WTC11 (cell line): Measurements from ENCODE around the gene ARHGAP15. TPM values are rescaled to one million over a fixed set of nuclear protein-coding genes. Genes with fewer than 3 reads are reported as not detected.

ENCODE experiments used
- ATAC-seq: fragments of 200-7000 bp; cut with Tn5 transposase; 2 replicates; pipeline ENCODE4 v1.10.0; 2021; ENCODE audit warnings: mild to moderate bottlenecking, moderate library complexity
- CTCF ChIA-PET: fragments of 300-600 bp; sonication (Branson Sonifier 250); formaldehyde crosslinking; loops from one replicate; lab custom pipeline; 2021; ENCODE audit warnings: antibody characterized with exemption; lab: Charles Lee
- POLR2A ChIA-PET: fragments of 350-600 bp; sonication (Branson Sonifier 250); formaldehyde crosslinking; loops from one replicate; lab custom pipeline; 2021; ENCODE audit warnings: antibody characterized with exemption; lab: Charles Lee
- DNase-seq: peaks from one replicate; pipeline ENCODE4 v3.0.0; 2021; ENCODE audit warnings: low spot score
- H3K27ac Mint-ChIP-seq: 2 replicates; pipeline ENCODE4 v1.8.0; 2021; ENCODE audit warnings: mixed read lengths
- H3K27me3 Mint-ChIP-seq: 2 replicates; pipeline ENCODE4 v1.8.0; 2021; ENCODE audit warnings: low read depth, mild to moderate bottlenecking, moderate library complexity, mixed read lengths
- H3K36me3 Mint-ChIP-seq: 2 replicates; pipeline ENCODE4 v1.8.0; 2021; ENCODE audit warnings: mixed read lengths
- H3K4me1 Mint-ChIP-seq: 2 replicates; pipeline ENCODE4 v1.8.0; 2022; ENCODE audit warnings: mixed read lengths
- H3K4me3 Mint-ChIP-seq: 2 replicates; pipeline ENCODE4 v1.8.0; 2021; ENCODE audit warnings: mild to moderate bottlenecking, moderate library complexity, mixed read lengths
- H3K9me3 Mint-ChIP-seq: 2 replicates; pipeline ENCODE4 v1.8.0; 2021; ENCODE audit warnings: mixed read lengths
- ATF1 ChIP-seq: sonication (generic); formaldehyde crosslinking; IDR thresholded peaks from 2 replicates; pipeline ENCODE4 v1.8.1; 2023; ENCODE audit warnings: mild to moderate bottlenecking, moderate library complexity, missing genetic modification reagents
- CBFB ChIP-seq: sonication (generic); formaldehyde crosslinking; IDR thresholded peaks from 2 replicates; pipeline ENCODE4 v1.8.1; 2022; ENCODE audit warnings: mild to moderate bottlenecking, low read depth, missing genetic modification reagents
- CREM ChIP-seq: sonication (generic); formaldehyde crosslinking; IDR thresholded peaks from 2 replicates; pipeline ENCODE4 v1.8.1; 2022; ENCODE audit warnings: mild to moderate bottlenecking, missing genetic modification reagents, moderate library complexity
- EMX1 ChIP-seq: fragments of 250-450 bp; sonication (Bioruptor Pico); IDR thresholded peaks from 2 replicates; pipeline ENCODE4 v1.8.0; 2021; ENCODE audit warnings: mild to moderate bottlenecking
- ETV6 ChIP-seq: sonication (generic); formaldehyde crosslinking; IDR thresholded peaks from 2 replicates; pipeline ENCODE4 v1.8.1; 2022; ENCODE audit warnings: mild to moderate bottlenecking, missing genetic modification reagents
- FOXJ3 ChIP-seq: sonication (generic); formaldehyde crosslinking; IDR thresholded peaks from 2 replicates; pipeline ENCODE4 v1.9.0; 2021; ENCODE audit warnings: missing genetic modification reagents, mild to moderate bottlenecking, borderline replicate concordance
- FOXK1 ChIP-seq: sonication (generic); formaldehyde crosslinking; IDR thresholded peaks from 2 replicates; pipeline ENCODE4 v1.8.0; 2022; ENCODE audit warnings: mild to moderate bottlenecking, moderate library complexity, missing genetic modification reagents
- FOXP1 ChIP-seq: sonication (generic); formaldehyde crosslinking; IDR thresholded peaks from 2 replicates; pipeline ENCODE4 v1.8.0; 2022; ENCODE audit warnings: missing genetic modification reagents, mild to moderate bottlenecking, moderate library complexity, borderline replicate concordance
- HMGA2 ChIP-seq: fragments of 250-450 bp; sonication (Bioruptor Pico); IDR thresholded peaks from 2 replicates; pipeline ENCODE4 v1.4.0; 2021; ENCODE audit warnings: mild to moderate bottlenecking, moderate library complexity
- IRF2 ChIP-seq: sonication (generic); formaldehyde crosslinking; IDR thresholded peaks from 2 replicates; pipeline ENCODE4 v1.8.0; 2022; ENCODE audit warnings: low read depth, missing genetic modification reagents, borderline replicate concordance
- JAZF1 ChIP-seq: fragments of 250-450 bp; sonication (Bioruptor Pico); IDR thresholded peaks from 2 replicates; pipeline ENCODE4 v1.9.0; 2021; ENCODE audit warnings: moderate library complexity, mild to moderate bottlenecking, inconsistent platforms
- KAT7 ChIP-seq: sonication (generic); formaldehyde crosslinking; IDR thresholded peaks from 2 replicates; pipeline ENCODE4 v1.8.1; 2023; ENCODE audit warnings: missing genetic modification reagents, mild to moderate bottlenecking, borderline replicate concordance
- NR3C1 ChIP-seq: sonication (generic); formaldehyde crosslinking; conservative IDR thresholded peaks from 2 replicates; pipeline ENCODE4 v1.8.1; 2023; ENCODE audit warnings: low read depth, mild to moderate bottlenecking, missing genetic modification reagents
- SMAD4 ChIP-seq: sonication (generic); formaldehyde crosslinking; IDR thresholded peaks from 2 replicates; pipeline ENCODE4 v1.8.0; 2022; ENCODE audit warnings: mild to moderate bottlenecking, missing genetic modification reagents
- ZNF232 ChIP-seq: sonication (generic); formaldehyde crosslinking; IDR thresholded peaks from 2 replicates; pipeline ENCODE4 v1.8.0; 2022; ENCODE audit warnings: mild to moderate bottlenecking, missing genetic modification reagents
- ZNF263 ChIP-seq: sonication (generic); formaldehyde crosslinking; IDR thresholded peaks from 2 replicates; pipeline ENCODE4 v1.8.1; 2022; ENCODE audit warnings: low read depth, mild to moderate bottlenecking, moderate library complexity, missing genetic modification reagents
- ZNF416 ChIP-seq: fragments of 250-450 bp; sonication (Bioruptor Pico); IDR thresholded peaks from 2 replicates; pipeline ENCODE4 v1.9.0; 2021; ENCODE audit warnings: mild to moderate bottlenecking, inconsistent platforms
- ZNF671 ChIP-seq: fragments of 250-450 bp; sonication (Bioruptor Pico); IDR thresholded peaks from 2 replicates; pipeline ENCODE4 v1.8.0; 2021; ENCODE audit warnings: mild to moderate bottlenecking
- total RNA-seq: library from RNA; stranded (reverse); gene quantifications from 3 replicates; pipeline ENCODE4 v1.2.3, GENCODE V29; 2021
- TF ChIP-seq, protein P1 (sequence below): fragments of 250-450 bp; sonication (Bioruptor Pico); IDR thresholded peaks from 2 replicates; pipeline ENCODE4 v1.8.0; 2021; ENCODE audit warnings: mild to moderate bottlenecking
- TF ChIP-seq, protein P2 (sequence below): fragments of 250-450 bp; sonication (Bioruptor Pico); conservative IDR thresholded peaks from 2 replicates; pipeline ENCODE4 v1.9.0; 2021; ENCODE audit warnings: mild to moderate bottlenecking
- TF ChIP-seq, protein P3 (sequence below): fragments of 250-450 bp; sonication (Bioruptor Pico); IDR thresholded peaks from 2 replicates; pipeline ENCODE4 v1.9.0; 2021; ENCODE audit warnings: moderate library complexity, mild to moderate bottlenecking, inconsistent platforms, borderline replicate concordance
- TF ChIP-seq, protein P4 (sequence below): sonication (generic); formaldehyde crosslinking; IDR thresholded peaks from 2 replicates; pipeline ENCODE4 v1.8.0; 2023; ENCODE audit warnings: mild to moderate bottlenecking, missing genetic modification reagents
- TF ChIP-seq, protein P5 (sequence below): sonication (generic); formaldehyde crosslinking; IDR thresholded peaks from 2 replicates; pipeline ENCODE4 v1.8.0; 2023; ENCODE audit warnings: missing genetic modification reagents

Gene ARHGAP15
- total RNA-seq, 1 experiment from 2014 or later = 0.28 TPM

DNA sequence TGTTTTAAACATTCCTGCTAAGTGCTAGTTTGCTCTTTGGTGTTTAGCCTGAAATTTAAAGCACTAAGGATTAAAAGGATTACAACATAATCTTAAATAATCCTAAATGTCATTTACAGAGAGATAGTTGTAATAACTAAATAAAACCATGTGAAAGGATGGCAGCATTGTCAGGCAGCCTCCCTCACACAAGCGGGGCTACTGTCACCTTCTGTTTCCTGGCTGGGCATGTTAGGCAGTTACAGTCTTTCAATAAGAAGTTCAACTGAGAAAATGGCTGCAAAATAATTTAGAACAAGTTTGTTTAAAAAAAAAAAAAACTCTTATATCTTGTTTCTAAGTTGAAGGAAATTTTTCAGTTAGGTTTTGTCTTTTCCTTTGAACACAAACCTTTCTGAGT, 124.9 kb downstream of the ARHGAP15 start (continued):
- TF ChIP-seq, protein P1, sequence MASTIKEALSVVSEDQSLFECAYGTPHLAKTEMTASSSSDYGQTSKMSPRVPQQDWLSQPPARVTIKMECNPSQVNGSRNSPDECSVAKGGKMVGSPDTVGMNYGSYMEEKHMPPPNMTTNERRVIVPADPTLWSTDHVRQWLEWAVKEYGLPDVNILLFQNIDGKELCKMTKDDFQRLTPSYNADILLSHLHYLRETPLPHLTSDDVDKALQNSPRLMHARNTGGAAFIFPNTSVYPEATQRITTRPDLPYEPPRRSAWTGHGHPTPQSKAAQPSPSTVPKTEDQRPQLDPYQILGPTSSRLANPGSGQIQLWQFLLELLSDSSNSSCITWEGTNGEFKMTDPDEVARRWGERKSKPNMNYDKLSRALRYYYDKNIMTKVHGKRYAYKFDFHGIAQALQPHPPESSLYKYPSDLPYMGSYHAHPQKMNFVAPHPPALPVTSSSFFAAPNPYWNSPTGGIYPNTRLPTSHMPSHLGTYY (CRISPR knock-in tag) = no peak
- TF ChIP-seq ETV6 (CRISPR knock-in tag) (no peak), ZNF671 (no peak), FOXK1 (CRISPR knock-in tag) (no peak), JAZF1 (CRISPR knock-in tag) (no peak)

DNA sequence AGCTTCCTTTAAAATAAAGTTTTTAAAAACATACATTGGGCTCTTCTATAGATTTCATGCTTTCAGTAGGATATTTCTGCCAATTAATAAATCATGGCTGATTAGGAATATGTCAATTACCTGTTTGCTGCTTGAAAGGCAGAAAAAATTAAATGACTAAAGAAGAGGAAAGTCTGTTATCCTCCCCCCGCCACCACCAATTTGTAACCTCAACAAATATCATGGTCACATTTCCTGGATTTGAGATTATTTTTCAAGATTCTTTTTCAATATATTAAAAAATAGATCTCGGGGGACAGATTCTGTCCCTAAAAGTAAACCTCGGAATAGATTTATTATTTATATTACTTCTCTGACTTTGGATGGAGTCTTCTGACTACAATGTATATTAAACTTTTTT, 125.9 kb downstream of the ARHGAP15 start:
- H3K4me1 Mint-ChIP-seq = peaks cover 17% of the 10 kb centered on the region
- ATAC-seq (no peak), DNase-seq (no peak)
- H3K36me3 Mint-ChIP-seq = no peaks in the 10 kb centered on the region
- H3K27me3 Mint-ChIP-seq = no peaks in the 10 kb centered on the region
- H3K27ac Mint-ChIP-seq = no peak overlapping the region
- TF ChIP-seq ATF1 (no peak), FOXJ3 (CRISPR knock-in tag) (no peak), KAT7 (CRISPR knock-in tag) (no peak), NR3C1 (no peak), IRF2 (CRISPR knock-in tag) (no peak), ZNF263 (no peak), CBFB (no peak), CREM (CRISPR knock-in tag) (no peak), EMX1 (no peak), ZNF416 (CRISPR knock-in tag) (no peak), HMGA2 (CRISPR knock-in tag) (no peak)
- TF ChIP-seq, protein P2, sequence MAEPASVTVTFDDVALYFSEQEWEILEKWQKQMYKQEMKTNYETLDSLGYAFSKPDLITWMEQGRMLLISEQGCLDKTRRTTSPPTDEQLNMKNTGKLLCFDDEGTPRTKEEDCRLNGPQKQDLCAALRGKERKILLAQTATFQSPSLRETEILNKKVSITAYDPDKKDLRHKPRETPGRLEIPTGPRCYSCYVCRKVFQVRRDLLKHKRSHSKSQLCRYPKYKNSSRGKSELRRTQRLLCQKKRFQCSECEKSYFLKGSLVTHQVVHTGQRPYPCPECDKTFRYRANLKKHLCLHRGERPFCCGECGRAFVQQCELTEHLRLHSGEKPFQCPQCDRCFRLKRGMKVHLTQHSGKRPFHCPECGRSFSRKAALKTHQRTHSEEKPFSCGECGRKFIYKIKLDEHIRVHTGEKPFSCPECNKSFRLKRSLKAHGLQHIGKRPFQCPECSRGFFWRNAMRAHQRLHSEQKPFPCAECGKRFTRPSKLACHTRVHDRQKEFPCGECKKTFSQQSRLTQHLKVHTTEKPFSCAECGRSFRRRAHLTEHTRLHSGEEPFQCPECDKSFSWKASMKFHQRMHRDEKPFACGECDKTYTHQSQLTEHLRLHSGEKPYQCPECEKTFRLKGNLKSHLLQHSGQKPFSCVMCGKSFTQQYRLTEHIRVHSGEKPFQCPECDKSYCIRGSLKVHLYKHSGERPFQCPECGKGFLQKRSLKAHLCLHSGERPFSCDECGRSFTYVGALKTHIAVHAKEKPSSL = no peak
- TF ChIP-seq, protein P3, sequence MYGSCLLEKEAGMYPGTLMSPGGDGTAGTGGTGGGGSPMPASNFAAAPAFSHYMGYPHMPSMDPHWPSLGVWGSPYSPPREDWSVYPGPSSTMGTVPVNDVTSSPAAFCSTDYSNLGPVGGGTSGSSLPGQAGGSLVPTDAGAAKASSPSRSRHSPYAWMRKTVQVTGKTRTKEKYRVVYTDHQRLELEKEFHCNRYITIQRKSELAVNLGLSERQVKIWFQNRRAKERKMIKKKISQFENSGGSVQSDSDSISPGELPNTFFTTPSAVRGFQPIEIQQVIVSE = no peak
- TF ChIP-seq, protein P4, sequence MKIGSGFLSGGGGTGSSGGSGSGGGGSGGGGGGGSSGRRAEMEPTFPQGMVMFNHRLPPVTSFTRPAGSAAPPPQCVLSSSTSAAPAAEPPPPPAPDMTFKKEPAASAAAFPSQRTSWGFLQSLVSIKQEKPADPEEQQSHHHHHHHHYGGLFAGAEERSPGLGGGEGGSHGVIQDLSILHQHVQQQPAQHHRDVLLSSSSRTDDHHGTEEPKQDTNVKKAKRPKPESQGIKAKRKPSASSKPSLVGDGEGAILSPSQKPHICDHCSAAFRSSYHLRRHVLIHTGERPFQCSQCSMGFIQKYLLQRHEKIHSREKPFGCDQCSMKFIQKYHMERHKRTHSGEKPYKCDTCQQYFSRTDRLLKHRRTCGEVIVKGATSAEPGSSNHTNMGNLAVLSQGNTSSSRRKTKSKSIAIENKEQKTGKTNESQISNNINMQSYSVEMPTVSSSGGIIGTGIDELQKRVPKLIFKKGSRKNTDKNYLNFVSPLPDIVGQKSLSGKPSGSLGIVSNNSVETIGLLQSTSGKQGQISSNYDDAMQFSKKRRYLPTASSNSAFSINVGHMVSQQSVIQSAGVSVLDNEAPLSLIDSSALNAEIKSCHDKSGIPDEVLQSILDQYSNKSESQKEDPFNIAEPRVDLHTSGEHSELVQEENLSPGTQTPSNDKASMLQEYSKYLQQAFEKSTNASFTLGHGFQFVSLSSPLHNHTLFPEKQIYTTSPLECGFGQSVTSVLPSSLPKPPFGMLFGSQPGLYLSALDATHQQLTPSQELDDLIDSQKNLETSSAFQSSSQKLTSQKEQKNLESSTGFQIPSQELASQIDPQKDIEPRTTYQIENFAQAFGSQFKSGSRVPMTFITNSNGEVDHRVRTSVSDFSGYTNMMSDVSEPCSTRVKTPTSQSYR (CRISPR knock-in tag) = no peak
- no peak overlapping the region for H3K4me3 Mint-ChIP-seq
- CTCF ChIA-PET = no interaction called here
- POLR2A ChIA-PET = no interaction called here
- H3K9me3 Mint-ChIP-seq = no peaks in the 10 kb centered on the region

DNA sequence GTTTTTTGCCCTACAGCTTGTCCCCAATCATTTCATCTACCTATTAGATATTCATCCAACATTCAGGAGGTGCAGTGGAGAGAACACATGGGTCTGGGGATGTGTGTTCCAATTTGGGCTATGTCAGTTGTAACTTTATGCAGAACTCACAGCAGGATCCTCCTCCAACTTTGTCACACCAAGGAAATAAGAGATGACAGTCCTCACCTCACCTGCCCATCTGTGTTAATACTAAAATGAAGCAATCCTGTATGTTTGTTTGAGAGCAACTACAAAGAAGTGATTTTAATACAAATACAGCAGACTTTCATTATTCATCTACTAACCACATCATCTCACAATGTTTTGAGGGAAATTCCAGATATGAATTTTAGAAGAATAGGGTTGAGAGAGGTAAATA, 126.7 kb downstream of the ARHGAP15 start:
- POLR2A ChIA-PET = no interaction called here
- DNase-seq = no peak
- TF ChIP-seq, protein P5, sequence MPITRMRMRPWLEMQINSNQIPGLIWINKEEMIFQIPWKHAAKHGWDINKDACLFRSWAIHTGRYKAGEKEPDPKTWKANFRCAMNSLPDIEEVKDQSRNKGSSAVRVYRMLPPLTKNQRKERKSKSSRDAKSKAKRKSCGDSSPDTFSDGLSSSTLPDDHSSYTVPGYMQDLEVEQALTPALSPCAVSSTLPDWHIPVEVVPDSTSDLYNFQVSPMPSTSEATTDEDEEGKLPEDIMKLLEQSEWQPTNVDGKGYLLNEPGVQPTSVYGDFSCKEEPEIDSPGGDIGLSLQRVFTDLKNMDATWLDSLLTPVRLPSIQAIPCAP (CRISPR knock-in tag) = no peak
- TF ChIP-seq FOXP1 (CRISPR knock-in tag) = no peak
- no peak for TF ChIP-seq JAZF1 (CRISPR knock-in tag)
- TF ChIP-seq ETV6 (CRISPR knock-in tag) = no peak
- TF ChIP-seq ZNF416 (CRISPR knock-in tag) = no peak
- TF ChIP-seq KAT7 (CRISPR knock-in tag) = no peak
- no peak for TF ChIP-seq HMGA2 (CRISPR knock-in tag)
- no peak for TF ChIP-seq ZNF232 (CRISPR knock-in tag)
- no peak for TF ChIP-seq SMAD4 (CRISPR knock-in tag)
- no peak for TF ChIP-seq ZNF671
- H3K27ac Mint-ChIP-seq = no peak overlapping the region
- no peak overlapping the region for H3K4me3 Mint-ChIP-seq
- peaks cover 17% of the 10 kb centered on the region for H3K4me1 Mint-ChIP-seq
- CTCF ChIA-PET = interaction anchor here (0.9 kb wide), 1 partner anchor 33 kb away, joined by 3 read pairs; no protein-coding TSS in a partner anchor
- no peaks in the 10 kb centered on the region for H3K9me3 Mint-ChIP-seq
- no peaks in the 10 kb centered on the region for H3K36me3 Mint-ChIP-seq
- no peak for ATAC-seq
- H3K27me3 Mint-ChIP-seq = no peaks in the 10 kb centered on the region
